Right ventricle myocardium inferior (tissue), 1 donor: ENCODE results near the gene MYO3B. TPM values are rescaled to one million over a fixed set of nuclear protein-coding genes. Genes with fewer than 3 reads are reported as not detected.

Experiments used
- ATAC-seq: fragments of 200-7000 bp; cut with Tn5 transposase; one replicate; pipeline ENCODE4 v1.9.1; 2020; ENCODE audit warnings: mild to moderate bottlenecking, moderate library complexity
- DNase-seq: peaks from one replicate; pipeline ENCODE4 v3.0.0; 2021; ENCODE audit errors: missing footprints
- intact Hi-C: fragments of 100-400 bp; cut with DNase I; formaldehyde crosslinking; loops from one replicate; pipeline ENCODE4 v1.11.0; 2022
- total RNA-seq: library from RNA; stranded (reverse); fragmentation: NEBNext Ultra II Directional; extraction: Animal tissue kit (Norgen Biotek cat#: 25700); gene quantifications from one replicate; pipeline ENCODE4 v1.2.1, GENCODE V29; 2021
- donor health status: DM: no; HTN: yes; CAD: no; lungs with severe emphysema.

Gene MYO3B
- total RNA-seq, 1 donor from 2014 or later, result not detected

DNA sequence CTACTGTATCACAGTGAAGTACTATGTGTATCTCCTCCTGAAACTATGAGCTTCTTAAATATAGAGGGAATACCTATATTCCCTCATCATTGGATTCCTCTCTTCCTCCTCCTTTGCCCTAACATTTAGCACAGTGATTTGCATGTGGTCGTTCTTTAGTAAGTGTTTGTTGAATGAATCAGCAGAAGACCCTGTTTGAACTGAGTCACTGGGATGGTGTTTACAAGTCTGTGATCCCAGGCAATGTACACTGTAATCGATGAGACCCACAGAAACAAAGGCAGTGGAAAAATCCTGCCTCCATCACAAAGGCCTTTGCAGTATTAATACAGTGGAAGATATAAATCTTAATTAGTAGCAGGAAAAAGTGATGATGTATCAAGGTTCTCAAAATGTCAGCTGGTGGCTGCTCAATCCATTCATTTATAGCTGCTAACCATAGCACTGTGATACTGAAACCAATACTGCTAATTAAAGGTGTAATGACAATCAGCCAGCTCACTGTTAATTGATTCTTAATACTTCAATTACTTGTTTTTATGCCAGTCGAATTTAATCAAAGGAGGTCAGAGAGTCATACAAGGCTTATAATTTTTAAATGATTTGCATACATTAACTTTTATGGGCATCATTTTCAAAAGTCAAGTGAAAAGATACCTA, 20.8 kb upstream of the MYO3B start:
- DNase-seq (no peak), ATAC-seq (no peak)
- intact Hi-C loops, result no loop called here

DNA sequence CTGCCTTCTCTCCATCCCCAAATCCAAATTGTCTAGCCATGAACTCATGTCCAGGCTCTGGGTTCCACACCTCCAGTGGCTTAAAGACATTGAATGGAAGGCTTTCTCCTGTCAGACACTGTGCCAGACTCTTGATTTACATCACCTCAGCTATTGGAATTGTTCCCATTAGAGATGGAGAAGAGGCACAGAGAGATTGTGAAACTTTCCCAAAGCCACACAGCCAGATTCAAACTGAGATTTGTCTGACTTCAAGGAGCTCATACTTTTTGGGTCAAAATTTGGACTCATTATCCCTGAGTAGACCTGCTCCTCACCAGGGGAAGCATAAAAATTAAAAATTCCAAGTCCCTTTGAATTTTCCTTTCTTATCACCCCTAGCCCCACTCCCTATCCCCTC, 18.9 kb upstream of the MYO3B start:
- intact Hi-C loops, result no loop called here
- no peak for ATAC-seq
- DNase-seq, result no peak

GRCh38 chr2:170161516-170162270, 16.3 kb upstream of the MYO3B start:
- ATAC-seq (no peak), DNase-seq (no peak)
- intact Hi-C loops, result no loop called here

DNA sequence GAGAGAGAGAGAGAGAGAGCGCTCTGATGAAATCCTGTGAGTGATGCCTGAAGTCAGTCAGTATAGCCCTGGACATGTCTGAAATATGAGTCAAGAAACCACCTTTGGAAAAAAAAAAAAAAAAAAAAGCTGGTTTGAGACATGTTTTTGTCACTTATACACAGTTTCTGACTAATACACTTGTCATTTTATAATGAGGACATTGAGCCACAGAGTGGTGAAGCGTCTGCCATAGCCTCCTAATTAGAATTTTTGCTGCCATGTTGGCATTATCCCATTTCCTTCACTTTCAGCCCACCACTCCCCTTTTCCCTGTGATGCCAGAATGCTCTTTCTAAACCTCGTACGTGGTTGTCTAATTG, 15.7 kb upstream of the MYO3B start:
- ATAC-seq, result no peak
- intact Hi-C loops, result no loop called here

DNA sequence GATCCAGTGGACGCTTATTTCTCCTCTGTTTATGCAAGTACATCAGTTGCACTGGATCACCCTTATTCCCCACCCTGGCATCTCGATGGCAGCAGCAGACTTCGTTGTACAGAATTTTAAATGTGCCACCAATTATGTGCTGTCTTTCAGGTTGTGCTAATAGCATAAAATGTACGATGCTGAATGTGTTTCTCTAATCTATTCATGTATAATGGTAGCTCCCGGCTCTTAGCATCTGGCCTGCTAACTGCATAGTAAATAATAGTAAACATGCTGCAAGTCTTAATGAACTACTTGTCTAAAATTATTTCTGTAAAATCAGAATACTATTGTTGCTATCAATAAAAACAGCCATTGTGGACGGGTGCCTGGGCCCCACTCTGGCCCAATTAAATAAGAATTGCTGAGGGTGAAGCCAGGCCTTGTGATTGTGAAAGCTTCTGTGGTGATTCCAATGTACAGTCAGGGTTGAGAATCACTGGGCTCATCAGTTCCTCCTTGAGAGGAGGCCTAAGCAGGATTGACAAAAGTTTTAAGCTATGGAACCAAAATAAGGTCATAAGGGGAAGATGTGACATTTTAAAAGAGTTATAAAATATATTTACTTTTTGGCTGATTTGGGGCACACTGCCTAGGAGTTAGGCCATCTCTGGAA, 14.4 kb upstream of the MYO3B start:
- intact Hi-C loops, result no loop called here
- DNase-seq (no peak), ATAC-seq (no peak)

More for the DNA sequence above, 15.7 kb upstream of the MYO3B start:
- DNase-seq, result no peak

- DNase-seq, result no peak
- ATAC-seq, result no peak
- intact Hi-C loops, result no loop called here
Observed at GRCh38 chr2:170165129-170165528, 12.8 kb upstream of the MYO3B start.

GRCh38 chr2:170166735-170167134, 11.2 kb upstream of the MYO3B start:
- ATAC-seq (no peak), DNase-seq (no peak)

DNA sequence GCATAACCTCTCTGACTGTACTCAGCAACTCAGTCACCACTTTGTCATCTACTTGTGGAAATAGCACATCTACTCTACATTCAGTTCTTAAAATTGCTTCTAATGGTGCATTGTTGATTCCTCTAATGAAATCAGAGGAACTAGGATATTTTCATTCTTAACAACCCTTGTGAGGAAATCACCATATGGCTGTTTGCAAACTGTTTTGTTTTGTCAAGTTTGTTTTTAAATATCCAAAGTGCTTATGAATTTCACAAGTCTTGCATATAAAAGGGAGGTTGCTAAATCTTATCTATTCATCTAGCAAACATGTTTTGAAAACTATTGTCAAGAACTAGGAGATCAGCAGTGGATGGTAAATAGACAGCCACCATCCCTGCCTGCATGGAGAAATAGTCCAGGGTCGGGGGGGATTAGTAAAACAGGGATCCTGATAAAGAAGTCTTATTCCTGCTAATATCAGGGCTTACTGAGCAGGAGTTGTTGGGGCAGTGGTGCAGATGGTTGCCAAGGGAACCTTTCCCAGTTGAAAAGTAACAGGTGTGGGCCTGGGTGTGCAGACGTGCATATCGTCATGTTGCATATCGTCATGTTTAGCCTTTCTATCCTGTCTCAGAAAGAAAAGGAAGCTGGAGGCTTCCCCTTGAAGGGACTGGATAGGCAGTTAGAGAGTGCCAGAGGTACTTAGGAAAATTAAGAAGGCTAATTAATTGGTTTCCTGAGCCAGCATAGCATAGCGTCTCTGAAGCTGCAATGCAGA, 7.5 kb upstream of the MYO3B start:
- ATAC-seq (no peak), DNase-seq (no peak)
- intact Hi-C loops, result no loop called here

More at GRCh38 chr2:170166735-170167134, 11.2 kb upstream of the MYO3B start:
- intact Hi-C loops, result no loop called here

DNA sequence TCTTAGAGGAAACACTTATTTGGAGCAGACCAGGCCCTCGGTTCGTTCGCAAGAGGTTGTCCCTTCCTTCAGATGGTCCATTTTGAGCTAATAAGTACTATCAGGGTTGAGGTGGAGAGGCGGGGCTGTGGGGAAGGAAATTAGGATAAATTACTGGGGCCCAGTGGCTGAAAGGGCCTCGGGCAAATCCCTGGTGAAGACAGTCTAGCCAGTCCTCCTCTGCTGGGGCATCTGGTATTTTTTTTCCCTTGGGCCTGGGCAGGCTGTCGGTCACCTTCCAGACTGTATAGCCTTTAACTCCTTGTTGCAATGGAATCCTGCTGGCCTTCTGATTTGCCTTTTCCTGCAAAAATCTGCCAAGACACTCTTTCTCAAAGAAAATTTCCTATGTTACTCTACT, 1.7 kb upstream of the MYO3B start:
- ATAC-seq (no peak), DNase-seq (no peak)
- intact Hi-C loops, result no loop called here

DNA sequence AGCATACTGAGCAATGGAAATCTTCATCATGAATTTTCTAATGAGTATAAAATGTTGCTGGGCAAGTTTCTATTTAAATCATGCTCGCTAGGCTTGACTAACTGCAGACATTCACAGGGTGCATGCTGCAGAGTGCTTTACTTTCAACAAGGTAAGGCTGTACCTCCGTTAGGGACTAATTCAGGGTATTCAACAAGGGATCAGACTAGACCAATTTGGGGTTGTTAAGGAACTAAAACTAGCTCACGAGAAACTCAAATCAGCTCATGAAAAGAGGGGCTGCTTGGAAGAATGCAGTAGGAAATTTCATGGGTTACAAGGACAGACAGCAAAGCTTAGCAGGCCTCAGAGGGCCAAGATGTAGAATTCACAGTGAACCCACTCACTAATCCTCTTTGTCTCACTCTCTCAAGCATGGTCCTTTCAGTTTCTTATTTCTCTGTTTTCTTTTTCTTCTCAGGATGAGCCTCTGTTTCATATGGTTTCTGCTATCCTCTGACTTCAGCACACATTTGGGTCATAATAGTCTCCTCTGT, 2.2 kb downstream of the MYO3B start:
- DNase-seq (no peak), ATAC-seq (no peak)
- intact Hi-C loops, result no loop called here

- DNase-seq, result no peak
- intact Hi-C loops, result no loop called here
- ATAC-seq, result no peak
Observed at GRCh38 chr2:170181602-170182001, 3.7 kb downstream of the MYO3B start.

DNA sequence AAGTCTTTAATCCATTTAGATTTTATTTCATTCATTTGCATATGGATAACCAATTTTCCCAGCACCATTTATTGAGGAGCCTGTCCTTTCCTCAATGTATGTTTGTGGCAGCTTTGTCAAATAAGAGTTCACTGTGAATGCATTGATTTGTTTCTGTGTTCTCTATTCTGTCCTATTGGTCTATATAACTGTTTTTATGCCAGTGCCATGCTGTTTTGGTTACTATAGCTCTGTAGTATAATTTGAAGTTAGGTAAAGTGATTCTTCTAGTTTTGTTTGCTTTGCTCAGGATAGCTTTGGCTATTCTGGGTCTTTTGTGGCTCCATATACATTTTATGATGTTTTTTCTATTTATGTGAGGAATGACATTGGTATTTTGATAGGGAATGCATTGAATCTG, 7.4 kb downstream of the MYO3B start:
- intact Hi-C loops, result no loop called here
- ATAC-seq (no peak), DNase-seq (no peak)

GRCh38 chr2:170189757-170190156, 11.8 kb downstream of the MYO3B start:
- no peak for ATAC-seq
- no peak for DNase-seq
- intact Hi-C loops, result no loop called here

DNA sequence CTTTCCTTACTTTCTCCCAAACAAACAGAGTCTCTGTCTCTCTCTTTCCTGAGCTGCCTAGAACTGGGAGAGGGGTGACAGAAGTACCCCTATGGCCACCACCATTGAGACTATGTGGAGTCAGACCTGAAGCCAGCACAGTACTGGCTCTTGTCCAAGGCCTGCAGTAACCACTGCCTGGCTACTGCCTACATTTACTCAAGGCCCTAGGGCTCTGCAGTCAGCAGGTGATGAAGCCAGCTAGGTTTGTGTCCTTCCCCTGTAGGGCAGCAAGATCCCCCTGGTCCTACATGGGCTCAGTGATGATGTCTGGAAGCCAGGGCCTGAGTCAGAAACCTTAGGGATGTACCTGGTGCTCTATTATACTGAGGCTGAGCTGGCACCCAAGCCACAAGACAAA, 12.2 kb downstream of the MYO3B start:
- DNase-seq (no peak), ATAC-seq (no peak)
- intact Hi-C loops, result no loop called here

- DNase-seq (no peak), ATAC-seq (no peak)
- intact Hi-C loops, result no loop called here
Observed at GRCh38 chr2:170191166-170191866, 13.4 kb downstream of the MYO3B start.

DNA sequence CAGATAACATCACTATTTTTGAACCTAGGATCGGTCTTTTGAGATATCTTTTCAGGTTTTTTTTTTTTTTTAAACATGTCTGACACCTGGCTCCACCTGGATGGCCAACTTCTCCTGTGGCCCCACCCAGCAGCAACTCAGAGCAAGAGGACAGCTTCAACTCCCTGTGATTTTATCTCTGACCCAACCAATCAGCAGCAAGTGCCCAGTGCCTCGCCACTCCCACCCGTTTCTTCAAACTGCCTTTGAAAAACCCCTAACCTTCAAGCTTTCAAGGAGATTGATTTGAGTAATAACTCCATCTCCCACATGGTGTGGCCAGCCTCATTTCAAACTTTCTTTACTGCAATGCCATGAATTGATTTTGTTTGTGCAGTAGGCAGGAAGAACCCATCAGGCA, 19.0 kb downstream of the MYO3B start:
- ATAC-seq (no peak), DNase-seq (no peak)
- intact Hi-C loops, result no loop called here

- ATAC-seq (no peak), DNase-seq (no peak)
- intact Hi-C loops, result no loop called here
Observed at GRCh38 chr2:170201275-170201674, 23.3 kb downstream of the MYO3B start.

- DNase-seq (no peak), ATAC-seq (no peak)
- intact Hi-C loops, result no loop called here
Observed at GRCh38 chr2:170201734-170202393, 23.9 kb downstream of the MYO3B start.
